Endothelial cell of umbilical vein (primary cell): Measurements from ENCODE around the gene OR2V1. TPM values are rescaled to one million over a fixed set of nuclear protein-coding genes. Genes with fewer than 3 reads are reported as not detected.

ENCODE experiments used
- BruUV-seq: library from RNA; stranded (reverse); fragments of 400-500 nt; replicated peaks from 2 replicates; lab custom pipeline; 2021; lab: Mats Ljungman, UMichigan
- CTCF ChIA-PET: fragments of 300-600, 350-600 bp; sonication (Branson Sonifier 250); formaldehyde crosslinking; loops from one replicate; lab custom pipeline; 2021; ENCODE audit warnings: antibody characterized with exemption, inconsistent platforms; lab: Charles Lee
- POLR2A ChIA-PET: fragments of 300-600, 350-600 bp; sonication (Branson Sonifier 250); formaldehyde crosslinking; loops from one replicate; lab custom pipeline; 2021; ENCODE audit warnings: antibody characterized with exemption, inconsistent platforms; lab: Charles Lee
- DNase-seq: peaks from one replicate; pipeline ENCODE4 v3.0.0-alpha.2; 2011; ENCODE audit warnings: low read depth, low spot score
- FAIRE-seq: peaks from 2 replicates; lab custom pipeline; 2011; peaks lifted over from hg19 to GRCh38; lab: Jason Lieb, UNC
- H2AFZ ChIP-seq: 2 replicates; pipeline ENCODE4 v1.6.0; 2012; ENCODE audit warnings: low read depth, low read length, control low read depth, inconsistent platforms
- H3K27ac ChIP-seq: 2 replicates; pipeline ENCODE4 v1.5.1; 2011; ENCODE audit warnings: low read depth, mild to moderate bottlenecking, control low read depth, low read length, moderate library complexity; ENCODE audit not compliant: insufficient read depth
- H3K27me3 ChIP-seq, 2 experiments: 2 replicates each; pipeline versions ENCODE4 v1.6.0 to v1.6.1; 2011; ENCODE audit warnings: low read length in 2 of 2, mixed read lengths in 1 of 2; ENCODE audit not compliant: control insufficient read depth in 2 of 2, insufficient read depth in 2 of 2
- H3K36me3 ChIP-seq, 2 experiments: 2 replicates in 1 of 2; 3 replicates in 1 of 2; pipeline ENCODE4 v1.5.1; 2011; ENCODE audit warnings: low read length in 2 of 2, mild to moderate bottlenecking in 1 of 2, moderate library complexity in 1 of 2; ENCODE audit not compliant: control insufficient read depth in 2 of 2, insufficient read depth in 2 of 2; ENCODE audit errors: extremely low read depth in 1 of 2
- H3K4me1 ChIP-seq: 3 replicates; pipeline ENCODE4 v1.5.1; 2011; ENCODE audit warnings: mild to moderate bottlenecking, low read length; ENCODE audit not compliant: control insufficient read depth, insufficient read depth; ENCODE audit errors: extremely low read depth
- H3K4me2 ChIP-seq: 2 replicates; pipeline ENCODE4 v1.6.1; 2011; ENCODE audit warnings: low read length, control low read depth, mixed read lengths; ENCODE audit not compliant: insufficient read depth
- H3K4me3 ChIP-seq, 3 experiments: fragments of 200-600 bp in 1 of 3; sonication (generic), shearing (Covaris generic) in 1 of 3; replicated peaks in 1 of 3; 2 replicates each; pipeline ENCODE4 v1.5.1; 2011 to 2016; ENCODE audit warnings: control low read depth in 3 of 3, low read length in 3 of 3, mild to moderate bottlenecking in 2 of 3, inconsistent platforms in 1 of 3, low read depth in 1 of 3, moderate library complexity in 1 of 3; ENCODE audit not compliant: insufficient read depth in 1 of 3
- H3K79me2 ChIP-seq: 2 replicates; pipeline ENCODE4 v1.6.0; 2012; ENCODE audit warnings: low read length, inconsistent platforms; ENCODE audit not compliant: control insufficient read depth, insufficient read depth
- H3K9ac ChIP-seq: replicated peaks from 2 replicates; pipeline ENCODE3; 2011; ENCODE audit warnings: low read length, control low read depth; ENCODE audit not compliant: insufficient read depth; ENCODE audit errors: extremely low read depth
- H3K9me1 ChIP-seq: replicated peaks from 3 replicates; pipeline ENCODE4 v1.6.0; 2011; ENCODE audit warnings: mild to moderate bottlenecking, low read length; ENCODE audit not compliant: control insufficient read depth, insufficient read depth; ENCODE audit errors: extremely low read depth
- H3K9me3 ChIP-seq: replicated peaks from 2 replicates; pipeline ENCODE4 v1.5.1; 2012; ENCODE audit warnings: low read length, inconsistent platforms; ENCODE audit not compliant: control insufficient read depth, insufficient read depth
- H4K20me1 ChIP-seq: replicated peaks from 2 replicates; pipeline ENCODE3; 2011; ENCODE audit warnings: mild to moderate bottlenecking, low read length; ENCODE audit not compliant: control insufficient read depth, insufficient read depth; ENCODE audit errors: extremely low read depth
- CTCF ChIP-seq, 2 donors: IDR thresholded peaks; 1 replicate in 1 of 2; 2 replicates in 1 of 2; pipeline ENCODE4 v1.5.1; 2011; ENCODE audit warnings: low read length in 2 of 2, mild to moderate bottlenecking in 2 of 2, moderate library complexity in 2 of 2, control low read depth in 1 of 2, inconsistent platforms in 1 of 2, low read depth in 1 of 2; ENCODE audit not compliant: insufficient read depth in 1 of 2; ENCODE audit errors: extremely low read depth in 1 of 2
- EZH2 ChIP-seq: IDR thresholded peaks from 2 replicates; pipeline ENCODE4 v1.6.1; 2012; ENCODE audit warnings: borderline replicate concordance, low read depth, mild to moderate bottlenecking, moderate library complexity, low read length, inconsistent platforms; ENCODE audit not compliant: severe bottlenecking
- FOS ChIP-seq: IDR thresholded peaks from 2 replicates; pipeline ENCODE4 v1.6.1; 2011; ENCODE audit warnings: mild to moderate bottlenecking, low read length, moderate library complexity, borderline replicate concordance; ENCODE audit not compliant: insufficient read depth
- dilution Hi-C: fragments of 300-500 bp; cut with MboI; formaldehyde crosslinking; loops from one replicate; pipeline ENCODE4 v1.15.0; 2019; ENCODE audit warnings: low sequenced_read_pairs; ENCODE audit not compliant: extremely low pct_ligation_motif_present
- intact Hi-C: fragments of 100-400 bp; cut with micrococcal nuclease; formaldehyde crosslinking; loops from one replicate; pipeline ENCODE4 v1.10.0; 2022
- polyA plus RNA-seq, 4 experiments: library from polyadenylated mRNA; depleted of rRNA in 3 of 4; stranded (reverse) in 3 of 4; unstranded in 1 of 4; fragments of >200 nt; gene quantifications; 2 replicates each; pipeline versions ENCODE4 v1.2.1 to v1.2.3, GENCODE V29; 2011 to 2012; ENCODE audit warnings: missing spikeins in 1 of 4
- total RNA-seq: library from RNA; stranded (reverse); gene quantifications from 2 replicates; pipeline ENCODE4 v1.2.3, GENCODE V29; 2021

The OR2V1 gene
- total and polyA plus RNA-seq, 2 donors (not counting 3 experiments of a cell fraction or from before 2014, with no cell fraction given): not detected

- no peak overlapping the region for H3K27ac ChIP-seq
- H2AFZ ChIP-seq: no peak overlapping the region
- ChIA-PET POLR2A (no interaction called here), CTCF (interaction anchor here (1.3 to 2.3 kb wide), 5 partner anchors 17 to 382 kb away, joined by 3 to 24 read pairs (median 8); no protein-coding TSS in a partner anchor)
- dilution Hi-C loops: no loop called here
- H3K79me2 ChIP-seq: no peaks in the 10 kb centered on the region
- no peaks in the 10 kb centered on the region for H3K36me3 ChIP-seq
- H3K27me3 ChIP-seq: peaks cover 21 to 30% of the 10 kb centered on the region in 2 experiments
- no peaks in the 10 kb centered on the region for H3K9me1 ChIP-seq
- no peak overlapping the region for H3K9ac ChIP-seq
- peaks cover 6% of the 10 kb centered on the region for H3K4me1 ChIP-seq
- BruUV-seq: no TSS peak
- intact Hi-C loops: loop anchor here (1.0 kb wide), 1 partner anchor 383 kb away; no protein-coding TSS in a partner anchor
- no peak overlapping the region for H3K4me2 ChIP-seq
- no peak for DNase-seq
- no peaks in the 10 kb centered on the region for H4K20me1 ChIP-seq
- H3K4me3 ChIP-seq: no peak overlapping the region
- no peak for FAIRE-seq
- no peaks in the 10 kb centered on the region for H3K9me3 ChIP-seq
- no peak for TF ChIP-seq EZH2
- TF ChIP-seq CTCF (IDR thresholded peaks at IDR 0.05; ENCODE audit: extremely low read depth in 1 of 2, insufficient read depth in 1 of 2, low read depth in 1 of 2, low read length in 2 of 2): no peak
- no peak for TF ChIP-seq FOS
Observed at GRCh38 chr5:181166812-181167733, 36.1 kb upstream of the OR2V1 start.
